Activated CD8-positive, alpha-beta T cell treated with anti-CD3 and anti-CD28 coated beads for 36 hours (primary cell): ENCODE data around the gene TRABD2A. TPM values are rescaled to one million over a fixed set of nuclear protein-coding genes. Genes with fewer than 3 reads are reported as not detected.
A peak's percentile ranks its signal among the peaks of the same experiment; 100 is the strongest.

Experiments
- ATAC-seq: fragments of 200-7000 bp; cut with Tn5 transposase; one replicate; pipeline ENCODE4 v1.10.0; 2021; ENCODE audit warnings: mild to moderate bottlenecking, moderate library complexity
- CTCF ChIA-PET: fragments of 350-600 bp; sonication (Branson Sonifier 250); formaldehyde crosslinking; loops from one replicate; lab custom pipeline; 2021; ENCODE audit warnings: antibody characterized with exemption; lab: Charles Lee
- POLR2A ChIA-PET: fragments of 350-600 bp; sonication (Branson Sonifier 250); formaldehyde crosslinking; loops from one replicate; lab custom pipeline; 2021; ENCODE audit warnings: antibody characterized with exemption; lab: Charles Lee
- DNase-seq: peaks from one replicate; pipeline ENCODE4 v3.0.0-alpha.2; 2020
- H3K27ac Mint-ChIP-seq: one replicate; pipeline ENCODE4 v1.8.0; 2021; ENCODE audit warnings: mild to moderate bottlenecking, mixed read lengths
- H3K27me3 Mint-ChIP-seq: one replicate; pipeline ENCODE4 v1.8.0; 2021; ENCODE audit warnings: mixed read lengths
- H3K36me3 Mint-ChIP-seq: one replicate; pipeline ENCODE4 v1.8.0; 2021; ENCODE audit warnings: low read depth, mixed read lengths
- H3K4me1 Mint-ChIP-seq: one replicate; pipeline ENCODE4 v1.8.0; 2021; ENCODE audit warnings: low read depth, mixed read lengths
- H3K4me3 Mint-ChIP-seq: one replicate; pipeline ENCODE4 v1.8.0; 2021; ENCODE audit warnings: mild to moderate bottlenecking, moderate library complexity, mixed read lengths
- H3K9me3 Mint-ChIP-seq: one replicate; pipeline ENCODE4 v1.8.0; 2021; ENCODE audit warnings: mixed read lengths
- CTCF ChIP-seq: fragments of 200-600 bp; IDR thresholded peaks from one replicate; pipeline ENCODE4 v1.8.0; 2022; ENCODE audit warnings: antibody characterized with exemption, mild to moderate bottlenecking
- intact Hi-C: fragments of 100-400 bp; cut with micrococcal nuclease; formaldehyde crosslinking; loops from one replicate; pipeline ENCODE4 v1.10.0; 2022
- total RNA-seq, 2 experiments: library from RNA; stranded (reverse); gene quantifications; one replicate each; pipeline ENCODE4 v1.2.3, GENCODE V29; 2021

Gene TRABD2A
- total RNA-seq, 2 experiments from 2014 or later = 56.3 to 56.4 TPM

GRCh38 chr2:84821806-84822205 lies 59.1 kb downstream of the TRABD2A start:
- H3K4me3 Mint-ChIP-seq = no peak overlapping the region
- ChIA-PET POLR2A (no interaction called here), CTCF (interaction anchor here (1.0 to 1.2 kb wide), 2 partner anchors 10 to 104 kb away, joined by 3 read pairs; no protein-coding TSS in a partner anchor)
- TF ChIP-seq CTCF = no peak
- peaks cover 43% of the 10 kb centered on the region for H3K4me1 Mint-ChIP-seq
- no peak for DNase-seq
- intact Hi-C loops = no loop called here
- H3K9me3 Mint-ChIP-seq = peaks cover 4% of the 10 kb centered on the region
- no peak overlapping the region for H3K27ac Mint-ChIP-seq
- ATAC-seq = no peak
- no peaks in the 10 kb centered on the region for H3K27me3 Mint-ChIP-seq
- H3K36me3 Mint-ChIP-seq = peaks cover 34% of the 10 kb centered on the region

GRCh38 chr2:84817239-84817655 lies 63.6 kb downstream of the TRABD2A start:
- ATAC-seq (peak; percentile 83), DNase-seq (peak; percentile 56)
- Mint-ChIP-seq H3K4me1 (peaks cover 60% of the 10 kb centered on the region), H3K27me3 (no peaks in the 10 kb centered on the region), H3K4me3 (no peak overlapping the region), H3K9me3 (peaks cover 1% of the 10 kb centered on the region), H3K27ac (peak overlapping the region; percentile 86), H3K36me3 (peaks cover 10% of the 10 kb centered on the region)
- intact Hi-C loops = loop anchor here (1.0 kb wide), 1 partner anchor 35 kb away; no protein-coding TSS in a partner anchor
- ChIA-PET POLR2A (interaction anchor here (0.7 to 1.6 kb wide), 2 partner anchors 10 to 30 kb away, joined by 4 to 7 read pairs; no protein-coding TSS in a partner anchor), CTCF (interaction anchor here (1.1 to 1.3 kb wide), 3 partner anchors 10 to 57 kb away, joined by 3 to 7 read pairs (median 4); no protein-coding TSS in a partner anchor)
- TF ChIP-seq CTCF = no peak

GRCh38 chr2:84816426-84817026 lies 64.4 kb downstream of the TRABD2A start:
- TF ChIP-seq CTCF = no peak
- ChIA-PET POLR2A (interaction anchor here (1.6 kb wide), 1 partner anchor 11 kb away, joined by 7 read pairs; no protein-coding TSS in a partner anchor), CTCF (interaction anchor here (0.7 to 1.3 kb wide), 3 partner anchors 41 to 109 kb away, joined by 3 to 4 read pairs (median 3); no protein-coding TSS in a partner anchor)
- no peak for DNase-seq
- peaks cover 7% of the 10 kb centered on the region for H3K36me3 Mint-ChIP-seq
- no peak overlapping the region for H3K4me3 Mint-ChIP-seq
- H3K9me3 Mint-ChIP-seq = peaks cover 1% of the 10 kb centered on the region
- H3K4me1 Mint-ChIP-seq = peaks cover 58% of the 10 kb centered on the region
- peak overlapping the region; percentile 86 for H3K27ac Mint-ChIP-seq
- no peak for ATAC-seq
- no peaks in the 10 kb centered on the region for H3K27me3 Mint-ChIP-seq
- intact Hi-C loops = loop anchor here (1.0 kb wide), 1 partner anchor 34 kb away; no protein-coding TSS in a partner anchor

GRCh38 chr2:84815146-84815545 lies 65.7 kb downstream of the TRABD2A start:
- Mint-ChIP-seq H3K36me3 (peaks cover 4% of the 10 kb centered on the region), H3K27ac (no peak overlapping the region), H3K27me3 (no peaks in the 10 kb centered on the region), H3K4me3 (no peak overlapping the region), H3K9me3 (peaks cover 1% of the 10 kb centered on the region), H3K4me1 (peaks cover 54% of the 10 kb centered on the region)
- ChIA-PET POLR2A (no interaction called here), CTCF (no interaction called here)
- DNase-seq (no peak), ATAC-seq (no peak)
- TF ChIP-seq CTCF = no peak
- intact Hi-C loops = no loop called here

- ATAC-seq = no peak
Observed at GRCh38 chr2:84811839-84812431, 68.9 kb downstream of the TRABD2A start.

More at GRCh38 chr2:84811839-84812431, 68.9 kb downstream of the TRABD2A start:
- no peak for TF ChIP-seq CTCF
- CTCF ChIA-PET = no interaction called here
- Mint-ChIP-seq H3K9me3 (no peaks in the 10 kb centered on the region), H3K27ac (no peak overlapping the region), H3K4me1 (peaks cover 38% of the 10 kb centered on the region), H3K4me3 (no peak overlapping the region), H3K36me3 (peaks cover 3% of the 10 kb centered on the region), H3K27me3 (no peaks in the 10 kb centered on the region)
- intact Hi-C loops = no loop called here
- POLR2A ChIA-PET = no interaction called here
- DNase-seq = no peak
